HepG2 (cell line): ENCODE results near the gene TLCD1. TPM values are rescaled to one million over a fixed set of nuclear protein-coding genes. Genes with fewer than 3 reads are reported as not detected.

Source experiments
- AHDC1 ChIP-seq: sonication (generic); formaldehyde crosslinking; IDR thresholded peaks from 2 replicates; pipeline ENCODE4 v1.5.1; 2020; ENCODE audit warnings: mild to moderate bottlenecking, missing genetic modification reagents, borderline replicate concordance
- DPF2 ChIP-seq: sonication (generic); formaldehyde crosslinking; IDR thresholded peaks from 2 replicates; pipeline ENCODE4 v1.4.0; 2020; ENCODE audit warnings: mild to moderate bottlenecking, low read depth, missing genetic modification reagents, borderline replicate concordance
- GFI1 ChIP-seq: sonication (generic); formaldehyde crosslinking; IDR thresholded peaks from 2 replicates; pipeline ENCODE4 v1.5.0; 2020; ENCODE audit warnings: missing genetic modification reagents, mild to moderate bottlenecking, borderline replicate concordance
- HNF1A ChIP-seq, 2 experiments: sonication (generic) in 1 of 2; formaldehyde crosslinking in 1 of 2; IDR thresholded peaks; 2 replicates each; pipeline versions ENCODE4 v1.4.0 to v1.6.1; 2016 to 2020; ENCODE audit warnings: borderline replicate concordance in 1 of 2, low read depth in 1 of 2, mild to moderate bottlenecking in 1 of 2, missing genetic modification reagents in 1 of 2
- MXI1 ChIP-seq: IDR thresholded peaks from 3 replicates; pipeline ENCODE4 v1.6.1; 2012; ENCODE audit warnings: low read depth, low read length, inconsistent platforms, borderline replicate concordance
- NRL ChIP-seq: sonication (generic); formaldehyde crosslinking; IDR thresholded peaks from 2 replicates; pipeline ENCODE4 v1.5.0; 2020; ENCODE audit warnings: missing genetic modification reagents, mild to moderate bottlenecking, moderate library complexity, borderline replicate concordance
- RAD51 ChIP-seq: fragments of 450-650 bp; IDR thresholded peaks from 2 replicates; pipeline ENCODE4 v1.6.1; 2016; ENCODE audit warnings: borderline replicate concordance
- SRY ChIP-seq: sonication (generic); formaldehyde crosslinking; IDR thresholded peaks from 2 replicates; pipeline ENCODE4 v1.8.0; 2022; ENCODE audit warnings: mild to moderate bottlenecking, missing genetic modification reagents
- TCF7L2 ChIP-seq: IDR thresholded peaks from 2 replicates; pipeline ENCODE4 v1.6.1; 2011; ENCODE audit warnings: mild to moderate bottlenecking, low read depth, low read length, moderate library complexity
- ZBTB37 ChIP-seq: sonication (generic); formaldehyde crosslinking; IDR thresholded peaks from 2 replicates; pipeline ENCODE4 v1.4.0; 2020; ENCODE audit warnings: mild to moderate bottlenecking, missing genetic modification reagents
- ZBTB7A ChIP-seq: sonication (generic); formaldehyde crosslinking; IDR thresholded peaks from 2 replicates; pipeline ENCODE4 v1.8.0; 2022; ENCODE audit warnings: mild to moderate bottlenecking, missing genetic modification reagents
- ZNF460 ChIP-seq: sonication (generic); formaldehyde crosslinking; IDR thresholded peaks from 2 replicates; pipeline ENCODE4 v1.5.1; 2020; ENCODE audit warnings: missing genetic modification reagents, mild to moderate bottlenecking, borderline replicate concordance
- ZNF598 ChIP-seq: sonication (generic); formaldehyde crosslinking; IDR thresholded peaks from 2 replicates; pipeline ENCODE4 v1.5.1; 2020; ENCODE audit warnings: mild to moderate bottlenecking, missing genetic modification reagents, borderline replicate concordance
- ZNF629 ChIP-seq: sonication (generic); formaldehyde crosslinking; conservative IDR thresholded peaks from 2 replicates; pipeline ENCODE4 v1.5.0; 2020; ENCODE audit warnings: missing genetic modification reagents
- ZNF691 ChIP-seq: sonication (generic); formaldehyde crosslinking; IDR thresholded peaks from 2 replicates; pipeline ENCODE4 v1.4.0; 2020; ENCODE audit warnings: missing genetic modification reagents, low read depth, mild to moderate bottlenecking, borderline replicate concordance
- polyA plus RNA-seq, 8 experiments: library from polyadenylated mRNA; depleted of rRNA in 3 of 8; stranded (reverse) in 7 of 8; unstranded in 1 of 8; fragments of >200 nt; fragmentation: Illumina TruSeq in 4 of 8; extraction: Trizol in 4 of 8; gene quantifications; 2 replicates each; pipeline versions ENCODE4 v1.2.1 to v1.2.3, GENCODE V29; 2011 to 2016; ENCODE audit warnings: low read depth in 4 of 8, missing spikeins in 1 of 8, mixed read lengths in 1 of 8; ENCODE audit not compliant: insufficient read depth in 1 of 8
- total RNA-seq, 5 experiments: library from RNA; depleted of rRNA; stranded (reverse); fragments of >200 nt; fragmentation: Illumina TruSeq; extraction: Trizol; gene quantifications; 2 replicates each; pipeline ENCODE4 v1.2.3, GENCODE V29; 2016; ENCODE audit warnings: low read depth in 1 of 5

TLCD1 gene
- total and polyA plus RNA-seq, 2 of the 13 experiments (the other 11 are each of a cell fraction or from before 2014, with no cell fraction given): 14.9 to 19.6 TPM

- TF ChIP-seq ZNF460 (CRISPR knock-in tag) (no peak), GFI1 (no peak), ZBTB7A (CRISPR knock-in tag) (peak; percentile 100), DPF2 (CRISPR knock-in tag) (no peak), ZBTB37 (no peak), MXI1 (peak; percentile 35; the same call in 1 of the 3 replicates), TCF7L2 (no peak), AHDC1 (CRISPR knock-in tag) (0 out of 2 replicates have a peak, but pooled peaks have one; percentile 6), ZNF691 (CRISPR knock-in tag) (no peak; the same call in 1 of the 2 replicates), ZNF598 (0 out of 2 replicates have a peak, but pooled peaks have one; percentile 73), RAD51 (no peak), HNF1A (IDR thresholded peaks at IDR 0.05; ENCODE audit: low read depth) (no peak), HNF1A (CRISPR knock-in tag; IDR thresholded peaks at IDR 0.05; ENCODE audit: borderline replicate concordance) (no peak; the same call in 1 of the 2 replicates), SRY (CRISPR knock-in tag) (0 out of 2 replicates have a peak, but pooled peaks have one; percentile 55), NRL (CRISPR knock-in tag) (no peak; the same call in 1 of the 2 replicates), ZNF629 (CRISPR knock-in tag) (peak; percentile 77)
These were observed 18.3 kb upstream of the TLCD1 start (continued) for GRCh38 chr17:28744104-28744971.
